D721Med (cell line): Measurements from ENCODE around the gene OR6V1.

Source experiments
- DNase-seq: peaks from one replicate; pipeline ENCODE4 v3.0.0; 2011; ENCODE audit warnings: low spot score; ENCODE audit not compliant: insufficient read length
- FAIRE-seq: peaks from 2 replicates; lab custom pipeline; 2011; peaks lifted over from hg19 to GRCh38; lab: Jason Lieb, UNC
- TF ChIP-seq, protein P1 (sequence below): IDR thresholded peaks from 2 replicates; pipeline ENCODE4 v1.5.1; 2012; ENCODE audit warnings: mild to moderate bottlenecking, control low read depth; ENCODE audit not compliant: insufficient read depth; ENCODE audit errors: missing control alignments

OR6V1 gene

DNA sequence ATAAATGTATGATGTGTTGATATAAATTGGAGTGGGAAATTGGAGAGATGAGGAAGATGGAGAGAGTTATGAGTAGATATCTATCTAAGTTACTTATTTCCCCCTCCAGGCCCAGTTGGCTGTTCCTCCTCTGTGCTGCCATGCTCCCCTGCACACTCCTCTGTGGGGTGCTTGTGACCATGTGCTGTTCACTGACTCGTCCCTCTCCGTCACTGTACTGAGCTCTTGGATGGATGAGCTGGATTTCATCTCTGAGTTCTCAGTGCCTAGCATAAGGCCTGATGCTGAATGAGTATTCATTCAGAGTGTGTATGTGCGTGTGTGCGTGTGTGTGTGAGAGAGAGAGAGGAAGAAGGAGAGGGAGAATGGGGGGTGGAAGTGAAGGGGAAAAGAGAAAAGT lies 39.7 kb upstream of the OR6V1 start:
- FAIRE-seq: no peak
- no peak for DNase-seq
- TF ChIP-seq, protein P1, sequence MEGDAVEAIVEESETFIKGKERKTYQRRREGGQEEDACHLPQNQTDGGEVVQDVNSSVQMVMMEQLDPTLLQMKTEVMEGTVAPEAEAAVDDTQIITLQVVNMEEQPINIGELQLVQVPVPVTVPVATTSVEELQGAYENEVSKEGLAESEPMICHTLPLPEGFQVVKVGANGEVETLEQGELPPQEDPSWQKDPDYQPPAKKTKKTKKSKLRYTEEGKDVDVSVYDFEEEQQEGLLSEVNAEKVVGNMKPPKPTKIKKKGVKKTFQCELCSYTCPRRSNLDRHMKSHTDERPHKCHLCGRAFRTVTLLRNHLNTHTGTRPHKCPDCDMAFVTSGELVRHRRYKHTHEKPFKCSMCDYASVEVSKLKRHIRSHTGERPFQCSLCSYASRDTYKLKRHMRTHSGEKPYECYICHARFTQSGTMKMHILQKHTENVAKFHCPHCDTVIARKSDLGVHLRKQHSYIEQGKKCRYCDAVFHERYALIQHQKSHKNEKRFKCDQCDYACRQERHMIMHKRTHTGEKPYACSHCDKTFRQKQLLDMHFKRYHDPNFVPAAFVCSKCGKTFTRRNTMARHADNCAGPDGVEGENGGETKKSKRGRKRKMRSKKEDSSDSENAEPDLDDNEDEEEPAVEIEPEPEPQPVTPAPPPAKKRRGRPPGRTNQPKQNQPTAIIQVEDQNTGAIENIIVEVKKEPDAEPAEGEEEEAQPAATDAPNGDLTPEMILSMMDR: no peak

DNA sequence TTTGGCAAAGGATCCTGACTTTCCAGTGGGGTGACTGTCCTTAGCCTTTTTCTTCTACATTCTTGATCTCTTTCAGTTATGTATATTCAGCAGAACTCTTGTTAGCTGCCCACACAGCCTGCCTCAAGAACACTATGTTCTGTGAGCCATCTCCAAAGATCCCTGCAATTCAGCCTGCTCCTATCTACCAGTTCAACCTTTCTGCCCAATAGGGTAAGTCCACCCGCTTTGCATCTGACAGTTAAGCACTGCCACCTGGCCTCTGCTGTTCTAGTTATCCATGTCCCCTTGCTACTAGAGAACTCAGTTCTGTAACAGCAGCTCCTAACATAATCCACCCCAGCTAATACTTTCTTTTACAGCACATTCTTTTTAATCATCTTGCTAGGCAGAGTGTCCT lies 38.7 kb upstream of the OR6V1 start:
- DNase-seq: no peak
- FAIRE-seq: no peak
- TF ChIP-seq, protein P1: no peak

DNA sequence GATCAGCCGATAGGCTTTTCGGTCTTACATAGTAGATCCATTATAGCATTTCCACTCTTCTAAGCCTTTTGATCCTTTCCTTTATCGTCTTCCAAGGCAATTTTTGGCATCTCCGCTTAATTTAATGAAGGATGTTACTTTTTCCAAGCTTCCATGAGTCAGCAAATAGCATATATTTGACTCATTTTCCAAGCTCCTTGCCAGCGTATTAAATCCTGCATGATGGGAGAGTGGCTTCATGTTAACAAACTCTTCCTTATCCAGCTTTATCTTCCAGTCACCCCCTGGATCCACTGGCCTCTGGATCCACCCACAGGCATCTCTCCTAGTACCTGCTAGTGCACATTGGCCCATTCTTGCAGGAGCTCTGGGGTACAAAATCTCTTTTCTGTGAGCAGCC lies 38.2 kb upstream of the OR6V1 start:
- DNase-seq: no peak
- no peak for FAIRE-seq
- TF ChIP-seq, protein P1: no peak

DNA sequence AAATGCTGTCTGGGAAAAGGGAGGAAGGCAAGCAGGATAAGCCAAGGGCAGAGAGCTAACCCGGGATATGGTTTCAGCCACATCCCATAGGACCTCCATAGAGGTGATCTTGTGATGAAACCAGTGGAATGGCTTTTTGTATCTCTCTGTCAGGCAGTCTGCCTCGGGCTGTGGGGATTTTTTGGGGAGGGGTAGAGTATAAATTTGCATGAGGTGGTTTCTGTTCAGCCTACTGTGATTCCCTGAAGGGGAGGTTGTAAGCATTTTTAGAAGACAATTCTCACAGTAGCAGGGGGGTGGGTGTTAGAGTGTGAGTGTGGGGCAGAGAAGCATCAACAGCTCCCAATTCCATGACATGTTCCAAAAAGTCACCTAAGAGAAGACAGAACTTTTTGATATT lies 37.1 kb upstream of the OR6V1 start:
- FAIRE-seq: no peak
- TF ChIP-seq, protein P1: no peak
- DNase-seq: no peak

DNA sequence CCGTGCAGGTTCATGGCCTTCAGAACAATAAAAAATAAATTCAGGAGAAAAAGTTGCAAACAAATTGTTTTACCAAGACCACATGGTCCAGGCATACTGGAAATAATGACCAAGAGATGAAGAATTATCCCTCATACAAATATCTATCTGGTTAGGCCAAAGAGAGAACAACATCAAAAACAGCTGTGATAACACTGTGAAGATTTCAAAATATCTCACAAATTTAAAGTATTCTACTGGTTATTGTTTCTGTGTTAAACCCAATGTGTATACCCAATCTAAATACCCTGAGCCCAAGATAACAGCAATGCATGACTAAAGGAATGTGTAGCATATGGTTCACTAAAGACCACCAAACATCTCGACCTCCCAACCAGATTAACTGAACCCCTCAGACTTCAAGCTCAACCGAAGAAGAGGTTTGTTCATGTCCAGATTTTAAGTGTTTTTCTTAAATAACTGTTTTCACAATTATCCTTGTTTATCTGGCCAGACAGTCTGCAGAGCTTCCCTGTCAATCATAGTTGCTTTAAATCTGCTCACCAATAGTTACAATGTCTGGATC lies 36.1 kb upstream of the OR6V1 start:
- DNase-seq: no peak
- no peak for FAIRE-seq
- TF ChIP-seq, protein P1: no peak

DNA sequence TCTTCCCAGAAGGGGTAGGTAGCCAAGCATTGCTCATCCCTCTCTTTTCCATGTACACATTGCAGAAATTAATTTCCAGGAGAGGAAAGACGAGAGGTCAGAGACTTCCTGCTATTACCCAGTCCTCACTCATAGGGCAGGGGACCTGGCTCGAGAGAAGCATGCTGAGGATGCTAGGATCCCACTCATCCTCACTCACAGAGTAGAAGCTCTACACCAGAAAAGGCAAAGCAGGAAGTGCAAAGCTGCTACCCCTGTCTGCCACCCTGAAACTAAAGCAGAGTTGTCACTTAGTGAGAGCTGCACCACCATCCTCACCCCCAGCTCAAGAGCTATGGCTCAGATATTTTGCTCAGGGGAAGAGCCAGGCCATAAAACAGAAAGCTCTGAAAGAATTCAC lies 35.1 kb upstream of the OR6V1 start:
- FAIRE-seq (no peak), DNase-seq (no peak)
- TF ChIP-seq, protein P1: no peak

DNA sequence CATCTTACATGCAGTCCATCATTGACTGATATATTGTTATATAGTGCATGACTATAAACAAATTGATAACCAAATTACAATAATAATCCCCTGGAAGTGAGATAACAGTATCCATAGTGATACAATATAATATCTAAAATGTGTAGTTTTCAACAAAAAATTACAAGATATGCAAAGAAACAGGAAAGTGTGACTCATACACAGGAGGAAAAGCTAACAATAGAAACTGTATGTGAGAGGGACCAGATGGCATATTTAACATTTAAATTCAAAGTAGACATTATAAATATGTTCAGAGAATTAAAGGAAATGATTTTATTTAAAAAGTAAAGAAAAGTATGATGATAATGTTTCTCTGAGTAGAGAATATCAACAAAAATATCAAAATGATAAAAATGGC lies 33.2 kb upstream of the OR6V1 start:
- TF ChIP-seq, protein P1: no peak
- no peak for DNase-seq
- no peak for FAIRE-seq
